HCT116 (cell line): Measurements from ENCODE around the gene ZNF536. TPM values are rescaled to one million over a fixed set of nuclear protein-coding genes. Genes with fewer than 3 reads are reported as not detected.

Experiments
- ATAC-seq: fragments of 200-7000 bp; cut with Tn5 transposase; 2 replicates; pipeline ENCODE4 v1.9.1; 2020; ENCODE audit warnings: mild to moderate bottlenecking, moderate library complexity
- BruUV-seq: library from RNA; stranded (reverse); fragments of 400-500 nt; replicated peaks from 2 replicates; lab custom pipeline; 2021; lab: Mats Ljungman, UMichigan
- CTCF ChIA-PET: fragments of 300-600 bp; sonication (Branson Sonifier 250); formaldehyde crosslinking; loops from one replicate; lab custom pipeline; 2021; ENCODE audit warnings: antibody characterized with exemption; lab: Charles Lee
- POLR2A ChIA-PET: fragments of 300-600, 350-600 bp; sonication (Branson Sonifier 250); formaldehyde crosslinking; loops from one replicate; lab custom pipeline; 2021; ENCODE audit warnings: antibody characterized with exemption; lab: Charles Lee
- RAD21 ChIA-PET, 2 experiments: fragments of 300-600 bp; sonication (Branson Sonifier 250); formaldehyde crosslinking; loops; one replicate each; lab custom pipeline; 2023; ENCODE audit warnings: low total read pairs in 2 of 2; ENCODE audit not compliant: uncharacterized antibody in 2 of 2, unreplicated experiment in 2 of 2, low non-redundant PET in 1 of 2; lab: Charles Lee
- DNase-seq: peaks from one replicate; pipeline ENCODE4 v3.0.0-alpha.2; 2010; ENCODE audit warnings: low read depth, low spot score
- H2AFZ ChIP-seq: fragments of 200-600 bp; shearing (Covaris generic), sonication (generic); 2 replicates; pipeline ENCODE4 v1.6.1; 2017; ENCODE audit warnings: low read depth, mixed run types, mixed read lengths, antibody characterized with exemption, low read length; ENCODE audit not compliant: poor library complexity, severe bottlenecking
- H3K27ac ChIP-seq: 2 replicates; pipeline ENCODE4 v1.5.1; 2012; ENCODE audit warnings: low read depth, low read length
- H3K27me3 ChIP-seq: fragments of 200-600 bp; sonication (generic); 2 replicates; pipeline ENCODE4 v1.6.1; 2016; ENCODE audit warnings: mixed run types, low read length, mixed read lengths; ENCODE audit not compliant: insufficient read depth
- H3K36me3 ChIP-seq, 2 experiments: fragments of 200-500 bp in 1 of 2; fragments of 200-600 bp in 1 of 2; sonication (Bioruptor generic) in 1 of 2; sonication (generic) in 1 of 2; 2 replicates each; pipeline versions ENCODE4 v1.5.1 to v1.6.1; 2014 to 2016; ENCODE audit warnings: low read length in 2 of 2, inconsistent platforms in 1 of 2, mixed read lengths in 1 of 2, mixed run types in 1 of 2; ENCODE audit not compliant: insufficient read depth in 2 of 2, control insufficient read depth in 1 of 2
- H3K4me1 ChIP-seq, 2 experiments: fragments of 200-600 bp in 1 of 2; sonication (generic) in 1 of 2; 2 replicates each; pipeline versions ENCODE4 v1.5.1 to v1.6.1; 2012 to 2017; ENCODE audit warnings: low read length in 2 of 2, inconsistent platforms in 1 of 2, mild to moderate bottlenecking in 1 of 2, mixed read lengths in 1 of 2, mixed run types in 1 of 2, moderate library complexity in 1 of 2; ENCODE audit not compliant: insufficient read depth in 2 of 2, control insufficient read depth in 1 of 2
- H3K4me2 ChIP-seq: fragments of 200-600 bp; sonication (generic); 2 replicates; pipeline ENCODE4 v1.6.1; 2017; ENCODE audit warnings: mixed run types, low read length, mixed read lengths
- H3K4me3 ChIP-seq, 2 experiments: fragments of 200-600 bp in 1 of 2; sonication (generic) in 1 of 2; replicated peaks in 1 of 2; 2 replicates each; pipeline ENCODE4 v1.5.1; 2011 to 2016; ENCODE audit warnings: low read length in 2 of 2, control low read depth in 1 of 2, low read depth in 1 of 2, mild to moderate bottlenecking in 1 of 2, mixed read lengths in 1 of 2, mixed run types in 1 of 2
- H3K79me2 ChIP-seq: fragments of 200-600 bp; sonication (generic); 2 replicates; pipeline ENCODE4 v1.6.1; 2017; ENCODE audit warnings: mild to moderate bottlenecking, mixed run types, low read length, moderate library complexity, mixed read lengths; ENCODE audit not compliant: insufficient read depth
- H3K9ac ChIP-seq: fragments of 200-600 bp; sonication (generic); 2 replicates; pipeline ENCODE4 v1.6.1; 2016; ENCODE audit warnings: low read length, mixed read lengths
- H3K9me2 ChIP-seq: fragments of 200-600 bp; sonication (generic), shearing (Covaris generic); 2 replicates; pipeline ENCODE4 v1.6.1; 2017; ENCODE audit warnings: mixed run types, mild to moderate bottlenecking, moderate library complexity; ENCODE audit not compliant: insufficient read depth
- H3K9me3 ChIP-seq, 2 experiments: fragments of 200-500 bp in 1 of 2; fragments of 200-600 bp in 1 of 2; sonication (Bioruptor generic) in 1 of 2; sonication (generic) in 1 of 2; 2 replicates each; pipeline ENCODE4 v1.6.1; 2014 to 2017; ENCODE audit warnings: low read length in 2 of 2, mixed read lengths in 2 of 2, inconsistent platforms in 1 of 2, low read depth in 1 of 2, mild to moderate bottlenecking in 1 of 2, mixed run types in 1 of 2, moderate library complexity in 1 of 2; ENCODE audit not compliant: control insufficient read depth in 1 of 2, insufficient read depth in 1 of 2
- H4K20me1 ChIP-seq: fragments of 200-600 bp; sonication (generic), shearing (Covaris generic); 2 replicates; pipeline ENCODE4 v1.6.1; 2017; ENCODE audit warnings: mixed run types, mild to moderate bottlenecking, moderate library complexity; ENCODE audit not compliant: insufficient read depth
- CBX3 ChIP-seq: IDR thresholded peaks from 2 replicates; pipeline ENCODE4 v1.6.1; 2012; ENCODE audit warnings: low read depth
- EGR1 ChIP-seq: IDR thresholded peaks from 2 replicates; pipeline ENCODE4 v1.6.1; 2012; ENCODE audit warnings: low read depth
- ELF1 ChIP-seq: IDR thresholded peaks from 2 replicates; pipeline ENCODE4 v1.6.1; 2012; ENCODE audit warnings: low read depth, borderline replicate concordance
- EZH2phosphoT487 ChIP-seq: fragments of 200-600 bp; IDR thresholded peaks from 2 replicates; pipeline ENCODE4 v1.6.1; 2018; ENCODE audit warnings: antibody characterized with exemption, borderline replicate concordance
- FOSL1 ChIP-seq: IDR thresholded peaks from 2 replicates; pipeline ENCODE4 v1.6.1; 2012; ENCODE audit warnings: low read depth
- POLR2AphosphoS5 ChIP-seq: IDR thresholded peaks from 2 replicates; pipeline ENCODE4 v1.6.1; 2011; ENCODE audit warnings: mild to moderate bottlenecking, low read depth, low read length, moderate library complexity
- RAD21 ChIP-seq: IDR thresholded peaks from 2 replicates; pipeline ENCODE4 v1.6.1; 2012; ENCODE audit warnings: low read depth, mild to moderate bottlenecking
- SIN3A ChIP-seq: IDR thresholded peaks from 2 replicates; pipeline ENCODE4 v1.6.1; 2012; ENCODE audit warnings: low read depth
- SP1 ChIP-seq: IDR thresholded peaks from 2 replicates; pipeline ENCODE4 v1.6.1; 2012; ENCODE audit warnings: low read depth
- YY1 ChIP-seq: IDR thresholded peaks from 2 replicates; pipeline ENCODE4 v1.6.1; 2011; ENCODE audit warnings: low read length, low read depth, moderate library complexity, mild to moderate bottlenecking; ENCODE audit not compliant: insufficient replicate concordance; ENCODE audit errors: extremely low read depth
- ZFX ChIP-seq: fragments of 450-650 bp; IDR thresholded peaks from 2 replicates; pipeline ENCODE4 v1.6.1; 2017
- ZNF274 ChIP-seq: fragments of 200-500 bp; sonication (Bioruptor generic); IDR thresholded peaks from 2 replicates; pipeline ENCODE4 v1.6.1; 2014; ENCODE audit warnings: mild to moderate bottlenecking, low read depth, low read length, inconsistent platforms
- intact Hi-C: fragments of 100-400 bp; cut with micrococcal nuclease; formaldehyde crosslinking; loops from 2 replicates; pipeline ENCODE4 v1.10.0; 2022
- total RNA-seq: library from RNA; stranded (reverse); gene quantifications from one replicate; pipeline ENCODE4 v1.2.1, GENCODE V29; 2021; ENCODE audit not compliant: unreplicated experiment
- TF ChIP-seq, protein P1 (sequence below): IDR thresholded peaks from 2 replicates; pipeline ENCODE4 v1.6.1; 2012
- TF ChIP-seq, protein P2 (sequence below): IDR thresholded peaks from 2 replicates; pipeline ENCODE4 v1.6.1; 2012; ENCODE audit warnings: low read depth

Gene ZNF536
- total RNA-seq, 1 experiment from 2014 or later, result not detected

- CTCF ChIA-PET, result no interaction called here
- Histone ChIP-seq H3K9ac (no peak overlapping the region), H3K4me3 (no peak overlapping the region), H3K4me2 (no peak overlapping the region), H3K9me3 (no peaks in the 10 kb centered on the region), H3K9me2 (no peaks in the 10 kb centered on the region), H4K20me1 (no peaks in the 10 kb centered on the region), H3K79me2 (no peaks in the 10 kb centered on the region), H3K27ac (no peak overlapping the region), H3K36me3 (no peaks in the 10 kb centered on the region), H3K4me1 (no peaks in the 10 kb centered on the region), H3K27me3 (no peaks in the 10 kb centered on the region), H2AFZ (no peak overlapping the region)
- POLR2A ChIA-PET, result no interaction called here
- no peak for ATAC-seq
- DNase-seq, result no peak
- TF ChIP-seq EZH2phosphoT487, result no peak
- TF ChIP-seq CBX3, result no peak
- TF ChIP-seq, protein P1, sequence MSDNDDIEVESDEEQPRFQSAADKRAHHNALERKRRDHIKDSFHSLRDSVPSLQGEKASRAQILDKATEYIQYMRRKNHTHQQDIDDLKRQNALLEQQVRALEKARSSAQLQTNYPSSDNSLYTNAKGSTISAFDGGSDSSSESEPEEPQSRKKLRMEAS, result no peak
- TF ChIP-seq RAD21, result no peak
- TF ChIP-seq, protein P2, sequence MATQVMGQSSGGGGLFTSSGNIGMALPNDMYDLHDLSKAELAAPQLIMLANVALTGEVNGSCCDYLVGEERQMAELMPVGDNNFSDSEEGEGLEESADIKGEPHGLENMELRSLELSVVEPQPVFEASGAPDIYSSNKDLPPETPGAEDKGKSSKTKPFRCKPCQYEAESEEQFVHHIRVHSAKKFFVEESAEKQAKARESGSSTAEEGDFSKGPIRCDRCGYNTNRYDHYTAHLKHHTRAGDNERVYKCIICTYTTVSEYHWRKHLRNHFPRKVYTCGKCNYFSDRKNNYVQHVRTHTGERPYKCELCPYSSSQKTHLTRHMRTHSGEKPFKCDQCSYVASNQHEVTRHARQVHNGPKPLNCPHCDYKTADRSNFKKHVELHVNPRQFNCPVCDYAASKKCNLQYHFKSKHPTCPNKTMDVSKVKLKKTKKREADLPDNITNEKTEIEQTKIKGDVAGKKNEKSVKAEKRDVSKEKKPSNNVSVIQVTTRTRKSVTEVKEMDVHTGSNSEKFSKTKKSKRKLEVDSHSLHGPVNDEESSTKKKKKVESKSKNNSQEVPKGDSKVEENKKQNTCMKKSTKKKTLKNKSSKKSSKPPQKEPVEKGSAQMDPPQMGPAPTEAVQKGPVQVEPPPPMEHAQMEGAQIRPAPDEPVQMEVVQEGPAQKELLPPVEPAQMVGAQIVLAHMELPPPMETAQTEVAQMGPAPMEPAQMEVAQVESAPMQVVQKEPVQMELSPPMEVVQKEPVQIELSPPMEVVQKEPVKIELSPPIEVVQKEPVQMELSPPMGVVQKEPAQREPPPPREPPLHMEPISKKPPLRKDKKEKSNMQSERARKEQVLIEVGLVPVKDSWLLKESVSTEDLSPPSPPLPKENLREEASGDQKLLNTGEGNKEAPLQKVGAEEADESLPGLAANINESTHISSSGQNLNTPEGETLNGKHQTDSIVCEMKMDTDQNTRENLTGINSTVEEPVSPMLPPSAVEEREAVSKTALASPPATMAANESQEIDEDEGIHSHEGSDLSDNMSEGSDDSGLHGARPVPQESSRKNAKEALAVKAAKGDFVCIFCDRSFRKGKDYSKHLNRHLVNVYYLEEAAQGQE, result no peak
- TF ChIP-seq YY1, result no peak
- intact Hi-C loops, result no loop called here
- RAD21 ChIA-PET, result no interaction called here
- BruUV-seq, result no TSS peak
Observed at GRCh38 chr19:30584090-30584489, 211.9 kb downstream of the ZNF536 start.

DNA sequence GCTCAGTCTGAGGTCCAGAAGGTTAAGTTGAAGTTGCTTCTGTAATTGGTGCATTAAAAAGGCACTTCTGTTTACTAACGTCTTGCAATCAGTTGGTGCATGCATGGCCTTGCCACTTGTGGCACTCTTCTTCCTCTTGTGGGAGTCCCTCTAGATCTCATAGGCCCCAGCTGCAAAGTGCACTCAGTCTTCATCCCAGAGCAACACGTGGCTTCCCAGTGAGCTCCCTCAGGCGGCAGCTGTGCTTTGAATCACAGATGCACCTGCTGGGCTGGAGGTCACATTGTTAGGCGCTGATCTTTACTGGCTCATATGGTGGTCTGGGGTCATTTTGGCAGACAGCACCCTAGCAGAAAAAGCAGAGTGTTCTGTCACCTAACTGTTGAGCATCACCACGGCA lies 215.7 kb downstream of the ZNF536 start:
- ATAC-seq, result no peak
- no peaks in the 10 kb centered on the region for H3K9me2 ChIP-seq
- ChIA-PET RAD21 (no interaction called here), CTCF (no interaction called here), POLR2A (no interaction called here)
- BruUV-seq, result no TSS peak
- H3K9ac ChIP-seq, result no peak overlapping the region
- H3K4me1 ChIP-seq, result no peaks in the 10 kb centered on the region
- H2AFZ ChIP-seq, result no peak overlapping the region
- no peak overlapping the region for H3K27ac ChIP-seq
- H3K79me2 ChIP-seq, result no peaks in the 10 kb centered on the region
- no peaks in the 10 kb centered on the region for H3K27me3 ChIP-seq
- intact Hi-C loops, result no loop called here
- no peaks in the 10 kb centered on the region for H4K20me1 ChIP-seq
- no peaks in the 10 kb centered on the region for H3K9me3 ChIP-seq
- H3K4me2 ChIP-seq, result no peak overlapping the region
- no peak overlapping the region for H3K4me3 ChIP-seq
- no peak for DNase-seq
- H3K36me3 ChIP-seq, result no peaks in the 10 kb centered on the region
- TF ChIP-seq ELF1 (no peak), YY1 (no peak), SIN3A (no peak), POLR2AphosphoS5 (no peak), FOSL1 (no peak), EZH2phosphoT487 (no peak), RAD21 (no peak), ZNF274 (no peak), SP1 (no peak), ZFX (no peak), EGR1 (no peak)
- TF ChIP-seq, protein P2, result no peak
- TF ChIP-seq, protein P1, result no peak
